GM18526 (cell line): ENCODE results near the gene STPG1.

Experiments
- POLR2A ChIP-seq: IDR thresholded peaks from 3 replicates; pipeline ENCODE4 v1.6.1; 2011; ENCODE audit not compliant: insufficient read length; ENCODE audit errors: extremely low read depth

The STPG1 gene

DNA sequence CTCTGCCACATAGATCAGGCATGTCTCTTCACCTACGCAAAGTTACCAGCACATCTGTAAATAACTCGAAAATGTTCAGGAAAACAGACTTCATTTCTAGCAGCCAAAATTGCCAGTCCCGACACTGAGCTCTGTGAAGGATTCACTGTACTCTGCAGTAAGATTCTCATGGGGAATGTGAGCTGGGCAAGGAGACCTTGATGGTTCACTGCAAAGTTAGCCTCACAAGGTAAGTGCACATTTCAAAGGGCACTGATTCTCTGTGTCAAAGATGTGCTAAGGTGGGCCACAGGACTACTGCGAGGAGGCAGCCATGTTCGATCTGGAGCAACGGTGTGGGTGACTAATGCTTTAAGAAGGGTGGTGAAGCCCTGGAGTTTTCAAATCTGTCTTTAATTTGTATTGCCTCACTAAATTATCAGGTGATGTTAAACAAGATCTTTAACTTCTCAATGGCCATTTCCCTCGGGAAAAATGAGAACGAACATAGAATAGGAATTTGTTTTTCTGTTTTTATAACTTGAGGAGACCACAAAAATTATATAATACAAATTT is 25.2 kb downstream of the STPG1 start:
- no peak for TF ChIP-seq POLR2A

DNA sequence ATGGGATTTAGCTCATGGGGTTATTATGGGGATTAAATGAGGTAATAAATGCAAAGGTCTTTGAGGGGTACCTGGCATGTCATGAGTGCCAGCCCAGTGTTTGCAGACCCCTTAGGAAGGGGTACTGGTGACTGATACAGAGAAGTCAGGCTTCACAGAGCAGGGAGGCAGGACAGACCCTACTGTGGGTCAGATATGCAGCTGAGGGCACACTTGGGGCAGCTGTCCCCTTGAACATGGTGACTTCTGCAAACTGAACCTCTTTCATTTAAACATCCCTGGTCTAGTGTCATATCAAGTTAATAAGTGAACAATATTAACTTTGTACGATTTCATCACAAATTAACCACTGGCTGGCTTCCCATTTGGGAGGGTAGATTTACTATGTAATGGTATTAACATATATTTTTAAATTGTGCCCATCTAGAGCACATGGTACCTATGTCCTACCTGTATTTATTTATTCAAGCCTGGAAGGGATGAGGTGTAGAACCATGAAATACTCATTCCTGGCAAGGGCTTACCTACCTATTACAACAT is 25.9 kb downstream of the STPG1 start:
- no peak for TF ChIP-seq POLR2A

DNA sequence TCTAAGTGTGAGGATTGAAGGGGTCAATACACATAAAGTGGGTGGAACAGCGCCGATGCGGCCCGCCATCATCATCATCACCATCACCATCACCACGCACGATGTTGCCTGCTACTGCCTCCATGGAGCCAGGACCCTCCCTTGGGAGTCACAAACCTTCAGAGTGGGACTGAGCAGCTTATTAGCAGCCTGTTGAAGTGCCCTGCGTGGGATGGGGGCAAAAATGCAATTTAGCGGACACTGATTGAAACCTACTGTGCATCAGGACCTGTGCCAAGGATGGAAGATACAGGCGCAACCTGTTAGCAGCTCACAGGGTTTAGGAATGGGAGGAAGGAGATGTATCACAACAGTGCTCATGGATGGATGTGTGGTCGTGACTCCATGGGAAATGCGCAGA is 26.7 kb downstream of the STPG1 start:
- TF ChIP-seq POLR2A, result no peak

DNA sequence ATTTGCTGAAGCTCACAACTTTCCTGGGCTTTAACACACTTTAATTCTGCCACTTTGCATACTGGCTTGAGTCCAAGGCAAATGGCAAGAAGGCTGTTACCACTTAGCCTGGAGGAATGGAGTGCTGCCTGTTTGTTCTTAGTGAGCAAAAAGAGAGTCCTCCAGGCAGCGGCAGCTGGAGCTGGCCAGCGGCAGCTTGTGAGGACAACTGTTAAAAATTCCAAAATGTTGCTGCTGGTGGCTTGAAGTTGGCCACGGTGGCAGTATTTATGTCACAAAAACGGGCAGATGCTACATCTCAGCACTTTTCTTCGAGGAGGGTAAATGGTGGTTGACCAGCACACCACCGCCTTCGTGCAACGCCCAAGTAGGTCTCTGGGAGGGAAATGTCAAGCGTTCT is 27.3 kb downstream of the STPG1 start:
- TF ChIP-seq POLR2A, result no peak

DNA sequence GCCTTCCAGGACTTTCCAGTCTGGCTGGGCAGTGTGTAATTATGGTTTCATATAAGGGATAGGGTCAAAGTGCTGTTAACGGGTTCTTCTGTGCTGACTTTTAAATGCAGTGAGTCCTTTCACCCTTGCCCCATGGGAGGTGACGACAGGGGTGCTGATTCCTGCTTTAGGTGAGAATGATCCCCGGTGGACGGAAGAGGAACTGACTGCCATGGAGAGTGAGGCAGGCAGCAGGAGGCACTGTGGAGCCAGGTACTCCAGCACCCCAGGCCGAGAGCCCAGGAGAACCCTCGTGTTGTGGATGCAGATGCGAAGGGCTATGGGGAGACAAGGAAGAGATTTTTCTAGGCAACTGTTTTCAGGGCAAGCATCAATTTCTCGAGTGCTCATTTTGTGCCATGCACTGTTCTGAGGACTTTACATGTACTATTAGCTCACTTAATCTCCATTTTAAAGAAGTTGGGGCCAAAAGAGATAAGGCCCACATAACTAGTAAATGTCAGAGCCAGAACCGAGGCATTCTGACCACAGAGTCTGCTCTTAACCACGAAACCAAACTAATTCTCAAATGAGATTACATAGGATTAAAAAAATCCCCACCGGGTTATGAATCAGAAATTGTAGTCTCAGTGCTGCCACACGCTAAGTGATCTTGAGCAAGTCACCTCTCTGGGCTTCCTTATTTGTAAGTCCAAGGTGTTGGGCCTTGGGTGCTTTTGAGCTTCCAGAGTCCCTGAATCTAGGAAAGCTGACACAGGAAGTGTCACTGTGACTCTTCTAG is 28.2 kb downstream of the STPG1 start:
- no peak for TF ChIP-seq POLR2A

DNA sequence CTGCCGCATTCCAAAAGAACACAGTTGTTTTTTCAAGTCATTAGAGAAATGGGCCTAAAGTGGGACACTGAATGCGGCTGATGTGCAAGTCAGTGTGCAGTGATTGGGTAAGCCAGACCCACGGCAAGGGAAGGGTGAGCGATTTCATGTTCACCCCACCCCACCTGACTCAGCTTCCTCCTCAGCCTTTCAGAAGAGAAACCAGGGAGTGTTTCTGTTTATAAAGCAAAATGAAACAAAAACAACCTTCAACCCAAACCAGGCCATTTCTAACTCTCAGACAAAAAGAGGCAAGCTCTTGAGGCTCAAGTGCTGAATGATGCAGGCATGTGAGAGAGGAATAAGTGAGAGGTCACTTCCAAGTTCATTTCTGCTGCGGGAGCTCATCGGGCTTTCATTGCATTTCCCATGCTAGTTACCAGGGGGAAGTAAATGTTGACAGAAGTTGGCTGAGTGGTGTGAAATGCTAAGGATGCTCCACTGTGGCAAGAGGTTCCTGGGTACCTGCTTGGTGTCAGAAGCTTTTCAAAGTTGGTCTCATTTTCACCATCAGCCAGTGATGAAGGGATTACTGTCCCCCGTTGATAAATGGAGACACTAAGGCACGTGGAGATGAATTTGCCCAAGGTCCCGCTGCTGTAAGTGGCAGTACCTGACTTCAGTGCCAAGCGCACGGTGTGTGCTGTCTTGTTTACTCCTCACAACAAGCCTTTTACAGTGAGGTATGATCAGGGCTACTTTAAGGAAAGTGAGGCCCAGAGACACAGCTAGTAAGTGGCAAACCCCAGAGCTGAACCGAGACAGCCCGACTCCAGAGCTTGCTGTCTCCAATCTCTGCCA is 29.1 kb downstream of the STPG1 start:
- TF ChIP-seq POLR2A, result no peak

DNA sequence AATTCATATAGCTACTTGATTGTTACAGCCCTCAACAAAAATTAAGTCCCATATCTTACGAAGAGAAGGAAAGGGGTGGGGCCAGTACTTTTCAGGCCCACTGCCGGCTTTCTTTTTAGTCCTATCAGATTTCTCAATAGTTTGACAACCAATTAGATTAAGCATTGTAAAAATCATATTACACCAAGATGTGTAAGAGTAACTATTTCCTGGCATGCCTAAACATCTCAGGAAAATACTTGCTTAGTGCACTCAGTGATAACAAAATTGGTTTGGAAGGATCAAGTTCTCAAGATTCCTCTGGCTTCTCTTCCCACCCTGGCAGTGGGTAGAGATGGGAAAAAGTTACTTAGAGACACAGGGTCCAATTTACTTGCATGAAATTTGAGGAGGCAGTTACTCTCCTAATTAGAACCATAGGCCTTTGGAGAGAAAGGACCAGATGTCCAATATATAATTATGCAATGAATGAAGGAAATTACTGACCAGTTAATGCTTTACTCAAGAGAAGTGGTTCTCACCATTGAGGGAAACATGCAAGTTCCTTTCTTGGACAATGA is 30.1 kb downstream of the STPG1 start:
- TF ChIP-seq POLR2A, result no peak

DNA sequence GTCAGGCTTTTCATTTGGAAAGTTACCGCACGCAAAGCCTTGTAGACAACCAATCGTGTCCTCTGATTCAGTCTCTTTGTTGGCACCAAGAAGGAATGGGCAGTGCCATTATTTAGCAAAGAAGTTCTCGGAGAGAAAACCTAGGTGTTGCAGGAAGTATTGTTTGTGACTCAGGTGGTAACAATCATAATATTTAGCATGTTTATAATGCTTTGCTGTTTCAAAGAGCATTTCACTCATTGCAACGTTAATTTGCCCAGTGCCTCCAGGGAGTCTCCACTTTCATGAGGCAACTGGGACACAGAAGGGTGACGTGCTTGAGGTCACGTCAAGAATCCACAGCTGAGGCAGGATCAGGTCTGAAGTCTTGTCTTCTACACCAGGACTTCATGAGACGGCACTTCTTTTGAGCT is 31.4 kb downstream of the STPG1 start:
- no peak for TF ChIP-seq POLR2A

DNA sequence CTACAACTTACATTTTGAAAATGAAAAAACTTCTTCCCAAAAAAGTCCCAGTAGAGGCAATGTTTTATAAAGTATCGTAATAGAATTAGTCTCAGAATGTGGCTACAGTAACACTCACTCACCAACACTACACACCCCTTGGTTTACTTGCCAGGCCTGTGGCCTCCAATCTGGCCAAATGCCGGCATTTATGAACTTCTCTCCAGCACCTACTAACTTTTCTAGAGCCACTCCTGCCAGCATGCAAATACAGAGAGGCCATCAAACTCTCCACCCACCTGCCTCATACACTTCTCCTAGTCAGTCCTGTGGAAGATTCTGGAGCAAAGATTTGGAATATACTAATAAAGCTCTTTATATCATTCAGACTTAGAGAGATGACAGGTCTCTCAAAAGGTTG is 32.3 kb downstream of the STPG1 start:
- TF ChIP-seq POLR2A, result no peak

DNA sequence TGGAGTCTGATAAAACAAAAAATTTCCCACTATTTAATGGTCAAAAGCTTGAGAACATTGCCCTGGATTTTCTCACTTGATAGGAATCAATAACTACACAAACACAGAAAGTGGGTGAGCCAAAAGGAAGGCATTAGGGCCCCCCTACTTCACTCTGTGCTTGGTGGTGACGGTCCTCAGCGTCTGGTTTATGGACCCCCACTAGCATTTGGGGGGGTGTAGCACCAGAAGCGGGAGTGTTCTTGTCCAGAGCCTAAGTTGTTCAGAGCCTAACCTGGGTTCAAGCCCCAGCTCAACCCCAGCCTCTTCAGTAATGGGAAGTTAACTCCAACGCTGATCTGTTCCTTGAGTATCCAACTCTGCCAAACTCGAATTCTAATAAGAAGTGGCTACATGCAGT is 33.1 kb downstream of the STPG1 start:
- no peak for TF ChIP-seq POLR2A

DNA sequence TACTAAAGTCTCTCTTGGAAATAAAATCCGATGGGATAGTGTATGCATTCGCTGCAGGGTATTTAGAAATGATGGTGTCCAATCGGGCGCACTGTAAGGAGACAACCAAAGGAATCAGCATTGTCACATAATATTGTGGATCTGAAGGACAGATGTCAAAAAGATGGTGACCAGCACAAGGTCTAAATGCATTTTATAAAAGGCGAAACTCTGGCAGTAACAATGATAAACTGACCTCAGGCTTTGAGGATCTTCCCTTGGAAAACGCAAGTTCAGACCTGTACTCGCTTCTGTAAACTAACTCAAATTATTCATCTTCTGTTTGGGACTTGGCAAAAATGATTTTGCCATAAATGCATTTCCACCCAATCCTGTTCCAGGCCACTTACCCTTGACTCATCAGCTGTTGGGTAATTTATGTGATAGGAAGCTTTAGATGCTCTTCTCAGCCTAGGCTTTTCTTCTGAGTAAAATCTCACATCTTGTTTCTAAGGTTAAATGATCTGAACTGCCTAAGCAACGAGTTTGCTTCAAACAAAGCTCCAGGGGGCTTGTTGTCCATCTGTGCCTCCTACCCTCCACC is 33.8 kb downstream of the STPG1 start:
- TF ChIP-seq POLR2A, result no peak

DNA sequence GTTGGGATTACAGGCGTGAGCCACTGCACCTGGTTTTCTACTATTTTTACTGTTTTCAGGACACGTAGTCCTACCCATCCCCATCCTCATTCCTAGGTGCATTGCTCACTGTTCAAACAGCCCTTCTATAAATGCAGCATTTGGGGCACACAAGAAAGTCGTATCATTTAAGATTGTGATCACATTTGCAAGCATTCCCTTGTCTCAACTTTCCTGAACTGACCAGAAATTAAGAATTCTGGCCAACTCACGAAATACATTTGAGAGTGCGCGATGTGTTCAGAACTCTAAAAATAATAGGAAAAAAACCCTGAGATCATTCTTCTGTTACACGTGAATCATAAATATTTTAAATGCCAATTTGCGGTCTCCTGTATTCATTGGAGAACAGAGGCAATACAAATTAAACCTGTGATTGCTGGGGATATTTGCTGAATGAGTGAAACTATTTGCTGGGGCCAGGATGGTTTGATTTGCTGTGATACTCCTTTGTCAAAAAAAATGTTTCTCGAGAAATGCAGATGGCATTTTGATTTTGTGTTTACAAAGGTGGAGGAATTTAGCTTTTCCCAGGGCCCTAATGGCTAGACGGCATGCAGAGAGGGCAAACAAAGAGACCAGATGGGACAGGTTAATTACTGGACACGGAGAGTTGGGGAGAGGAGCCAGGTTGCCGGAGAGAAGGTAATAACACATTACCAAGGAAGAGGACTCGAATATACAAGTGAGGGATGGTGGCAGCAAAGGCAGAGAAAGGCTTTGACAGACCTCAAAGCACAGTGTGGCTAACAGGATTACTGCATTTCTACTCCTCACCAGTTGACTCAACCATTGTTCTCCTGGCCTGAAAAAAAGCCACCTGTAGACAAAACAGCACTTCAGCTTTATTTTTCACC is 38.4 kb downstream of the STPG1 start:
- TF ChIP-seq POLR2A, result no peak

DNA sequence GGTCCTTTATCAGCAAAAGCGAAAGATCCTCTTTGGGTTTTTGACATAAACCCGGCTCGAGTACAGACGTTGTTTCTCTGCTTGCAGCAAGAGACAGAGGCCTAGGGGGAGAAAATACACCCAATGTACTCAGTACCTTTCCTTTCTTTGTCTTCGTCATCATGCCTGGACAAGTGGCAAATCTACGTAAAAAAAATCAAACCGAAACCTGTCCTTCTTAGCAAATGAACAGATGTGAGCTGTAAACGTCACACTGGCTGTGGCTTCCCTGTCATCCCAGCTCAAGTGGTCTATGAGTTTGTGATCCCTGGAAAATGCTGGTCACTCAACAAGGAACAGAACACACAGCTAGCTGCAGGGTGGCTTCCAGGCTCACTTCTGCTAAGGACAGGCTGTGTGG is 39.9 kb downstream of the STPG1 start:
- no peak for TF ChIP-seq POLR2A

DNA sequence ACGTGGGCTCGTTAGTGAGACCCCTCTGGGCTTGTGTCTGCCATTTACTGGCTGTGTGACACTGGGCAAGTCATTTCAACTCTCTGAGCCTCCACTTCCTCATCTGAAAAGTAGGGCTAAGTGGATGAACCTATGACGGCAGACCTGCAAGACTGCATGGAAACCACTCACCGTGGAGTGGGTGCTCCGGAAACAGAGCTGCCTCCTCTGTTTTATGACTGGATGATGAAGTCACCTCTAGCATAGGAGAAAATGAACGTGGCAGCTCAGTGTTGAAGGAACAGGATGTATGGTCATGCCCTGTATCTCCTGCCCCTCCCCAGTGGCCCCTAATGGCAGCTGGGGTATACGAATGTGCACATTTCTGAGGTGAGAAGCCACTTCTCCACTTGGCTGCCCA is 40.5 kb downstream of the STPG1 start:
- no peak for TF ChIP-seq POLR2A
